CD4-positive, alpha-beta T cell treated with Interleukin-6 at 100 ng/mL for 8 hours (primary cell): ENCODE results near the gene GAS7.

ENCODE experiments used
- DNase-seq: peaks from one replicate; pipeline ENCODE4 v3.0.0-alpha.2; 2020; ENCODE audit warnings: mixed read lengths, low spot score

The GAS7 gene

DNA sequence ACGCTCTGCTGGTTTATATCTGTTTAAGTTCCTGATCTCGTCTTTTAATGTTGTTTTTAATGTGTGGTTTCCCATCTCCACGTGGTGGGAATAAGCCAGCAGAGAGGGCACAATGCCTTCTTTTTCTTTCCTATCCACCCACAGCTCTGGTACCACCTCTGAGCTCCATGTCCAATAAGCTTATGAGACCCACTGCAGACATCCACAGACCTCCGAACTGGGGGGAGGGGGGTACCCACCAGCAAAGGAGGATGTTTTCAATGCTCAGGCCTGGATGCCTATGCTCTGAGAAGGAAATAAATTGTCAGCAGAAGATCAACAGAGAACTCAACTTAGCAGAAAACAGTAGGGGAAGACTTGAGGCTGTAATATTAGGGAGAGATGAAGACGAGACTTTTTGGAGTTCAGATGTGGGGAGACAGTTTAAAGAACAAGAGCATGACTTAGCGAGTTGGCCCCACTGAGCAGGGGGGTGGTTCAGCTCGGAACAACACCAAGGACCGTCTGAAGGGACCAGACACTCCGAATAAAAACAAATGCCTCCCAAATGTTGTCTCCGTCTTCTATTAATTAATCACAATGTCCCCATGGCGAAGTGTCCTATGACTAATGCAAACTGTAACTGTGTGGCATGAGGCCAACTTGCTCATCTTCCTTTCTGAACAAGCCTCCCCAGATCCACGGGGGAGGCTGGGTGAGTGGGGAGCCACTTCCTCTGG, 62.7 kb downstream of the GAS7 start:
- no peak for DNase-seq

DNA sequence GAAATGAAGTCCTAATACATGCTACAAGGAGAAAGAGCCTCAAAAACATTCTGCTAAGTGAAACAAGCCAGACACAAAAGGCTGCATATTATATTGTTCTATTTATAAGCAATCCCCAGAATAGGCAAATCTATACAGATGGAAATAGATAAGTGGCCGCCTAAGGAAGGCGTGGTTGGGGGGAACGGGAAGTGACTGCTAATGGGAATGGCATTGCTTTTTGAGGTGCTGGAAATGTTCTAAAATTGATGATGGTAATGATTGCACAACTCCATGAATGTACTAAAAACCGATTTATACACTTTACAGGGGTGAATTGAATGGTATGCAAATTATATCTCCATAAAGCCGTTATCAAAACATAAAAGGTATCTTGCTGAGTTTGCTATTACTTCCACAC, 67.7 kb downstream of the GAS7 start:
- DNase-seq, result no peak

DNA sequence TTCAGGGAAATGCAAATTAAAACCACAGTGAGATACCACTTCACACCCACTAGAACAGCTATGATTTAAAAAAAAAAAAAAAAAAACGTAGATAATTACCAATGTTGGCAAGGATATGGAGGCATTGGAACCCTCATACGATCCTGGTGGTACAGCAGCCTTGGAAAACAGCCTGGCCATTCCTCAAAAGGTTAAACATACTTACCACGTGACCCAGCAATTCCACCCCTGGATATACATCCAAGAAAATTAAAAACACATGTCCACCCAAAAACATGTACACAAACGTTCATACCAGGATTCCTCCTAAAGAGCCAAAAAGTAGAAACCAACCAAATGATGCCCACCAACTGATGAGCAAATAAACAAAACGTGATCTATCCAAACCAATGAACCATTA, 68.1 kb downstream of the GAS7 start:
- DNase-seq, result no peak

DNA sequence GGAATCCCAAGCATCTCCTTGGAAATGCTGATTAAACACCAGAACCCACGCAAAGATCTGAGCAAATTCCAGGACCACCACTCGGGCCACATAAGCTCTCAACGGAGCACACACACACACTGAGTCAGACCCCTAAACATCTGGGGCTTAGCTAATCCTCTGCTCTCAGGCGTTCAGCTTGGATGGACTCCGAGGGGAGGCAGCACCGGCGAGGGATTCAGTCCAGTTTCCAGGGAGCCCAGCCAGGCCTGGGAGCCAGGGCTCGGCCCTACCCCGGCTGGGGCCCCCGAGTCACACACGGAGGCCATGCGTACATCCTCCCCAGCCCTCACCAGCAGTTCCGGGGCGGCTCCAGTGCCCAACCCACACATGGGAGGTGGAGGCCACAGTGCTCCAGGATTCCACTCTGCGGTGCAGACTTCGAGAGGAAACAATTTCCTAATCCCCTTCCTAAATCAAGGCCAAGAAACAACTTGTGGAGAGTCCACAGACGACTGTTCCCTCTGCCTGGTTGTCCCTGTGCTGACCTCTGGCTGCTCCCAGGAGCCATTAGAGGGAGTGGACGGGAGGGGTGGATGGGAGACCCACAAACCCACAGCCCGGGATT, 70.5 kb downstream of the GAS7 start:
- no peak for DNase-seq

DNA sequence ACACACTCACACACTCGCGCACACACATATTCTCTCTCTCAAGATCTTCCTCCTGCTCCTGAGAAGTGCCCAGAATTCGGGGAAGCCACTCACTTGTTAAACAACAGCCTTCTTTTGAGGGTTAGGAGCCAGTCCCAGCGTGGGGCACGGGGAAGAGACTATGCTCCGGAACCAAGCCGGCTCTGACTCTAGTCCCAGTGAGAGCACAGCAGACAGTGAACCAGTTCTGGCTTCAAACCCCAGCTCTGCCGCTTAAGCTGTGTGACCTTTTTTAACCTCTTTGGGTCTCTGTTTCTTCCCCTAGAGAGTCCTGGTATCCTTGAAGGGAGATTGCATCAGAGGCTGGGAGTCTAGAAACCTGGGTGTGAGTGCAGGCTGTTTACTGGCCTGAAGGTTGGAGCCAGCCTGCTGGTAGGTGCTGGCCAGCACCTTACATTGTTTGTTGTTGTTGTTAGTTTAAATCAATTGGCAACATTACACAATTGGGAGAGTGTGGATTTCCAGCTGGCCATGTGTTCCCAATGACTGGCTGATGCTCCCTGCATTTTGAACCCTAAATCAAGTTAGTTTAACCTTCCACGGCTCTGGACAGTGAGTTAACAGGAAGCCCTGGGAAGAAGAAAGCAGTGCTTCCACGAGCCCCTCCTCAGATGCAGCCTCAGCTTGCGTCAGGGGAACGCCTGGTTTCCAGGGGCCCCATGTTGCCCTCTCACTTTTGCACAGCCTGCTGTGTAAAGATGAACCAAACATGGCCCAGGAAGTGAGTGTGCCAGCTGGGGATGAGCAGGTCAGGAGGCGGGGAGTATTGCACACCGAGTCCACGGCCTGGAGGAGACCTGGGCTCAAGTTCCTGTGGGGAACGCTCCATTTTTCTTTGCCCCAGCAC, 71.5 kb downstream of the GAS7 start:
- no peak for DNase-seq

DNA sequence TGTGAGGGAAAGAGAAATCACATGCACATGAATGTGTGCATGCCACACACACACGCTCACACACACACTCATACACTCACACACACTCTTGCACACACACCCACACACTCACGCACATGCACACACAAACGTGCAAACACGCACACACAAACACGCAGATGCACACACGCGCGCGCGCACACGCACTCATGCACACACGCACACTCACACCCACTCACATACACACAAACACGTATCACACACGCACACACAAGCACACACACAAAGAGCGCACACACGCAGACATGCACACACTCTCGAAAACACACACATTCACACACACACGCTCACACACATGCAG, 72.2 kb downstream of the GAS7 start:
- no peak for DNase-seq

DNA sequence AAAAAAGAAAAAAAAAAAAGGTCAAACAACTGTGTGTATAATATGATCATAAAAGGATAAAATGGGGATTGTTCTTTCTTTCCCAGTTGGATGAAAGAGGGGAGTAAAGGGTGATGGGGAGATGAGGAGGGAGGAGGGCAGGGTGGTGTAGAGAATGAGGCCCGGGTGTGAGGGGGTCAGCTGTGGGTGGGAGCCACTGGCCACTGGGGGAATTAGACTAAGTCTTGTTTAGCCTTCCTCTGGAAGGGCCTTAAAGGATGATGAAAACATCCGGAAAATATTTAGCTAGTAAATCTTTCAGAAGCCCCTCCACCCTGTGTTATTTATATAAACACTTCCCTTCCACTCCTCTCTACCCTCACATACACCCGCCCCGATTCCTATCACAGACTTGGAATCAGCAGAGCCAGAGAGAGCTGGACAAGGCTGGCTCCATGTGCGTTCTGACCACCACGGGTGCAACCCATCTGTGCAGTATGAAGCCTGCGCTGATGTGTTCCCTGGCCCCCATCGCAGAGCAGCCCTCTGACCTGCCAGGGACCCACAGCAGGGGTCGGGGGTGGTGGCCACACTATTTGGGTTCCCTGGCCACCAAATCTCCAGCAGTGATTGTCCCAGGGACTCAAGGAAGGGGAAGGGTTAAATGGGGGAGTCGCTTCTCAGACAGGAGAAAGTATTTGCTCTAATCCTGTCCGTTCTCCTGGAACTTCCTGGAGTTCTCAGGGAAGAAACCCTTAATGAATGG, 72.7 kb downstream of the GAS7 start:
- no peak for DNase-seq

DNA sequence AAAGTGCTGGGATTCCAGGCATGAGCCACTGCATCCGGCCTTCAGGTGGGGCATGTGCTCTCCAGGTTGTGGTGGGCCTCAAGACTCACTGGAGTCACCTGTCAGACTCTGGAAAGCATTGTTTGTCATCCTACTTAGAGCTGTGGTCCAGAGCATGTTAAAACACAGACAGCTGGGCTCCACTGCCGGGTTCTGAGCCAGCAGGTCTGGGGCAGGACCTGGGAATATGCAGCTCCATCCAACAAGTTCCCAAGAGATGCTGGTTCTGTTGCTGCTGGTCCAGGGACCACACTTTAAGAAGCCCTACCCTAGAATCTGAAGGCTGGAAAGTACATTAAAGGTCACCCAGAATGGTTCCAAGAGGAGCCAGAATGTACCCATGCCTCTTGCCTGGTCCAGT, 75.3 kb downstream of the GAS7 start:
- DNase-seq, result no peak

DNA sequence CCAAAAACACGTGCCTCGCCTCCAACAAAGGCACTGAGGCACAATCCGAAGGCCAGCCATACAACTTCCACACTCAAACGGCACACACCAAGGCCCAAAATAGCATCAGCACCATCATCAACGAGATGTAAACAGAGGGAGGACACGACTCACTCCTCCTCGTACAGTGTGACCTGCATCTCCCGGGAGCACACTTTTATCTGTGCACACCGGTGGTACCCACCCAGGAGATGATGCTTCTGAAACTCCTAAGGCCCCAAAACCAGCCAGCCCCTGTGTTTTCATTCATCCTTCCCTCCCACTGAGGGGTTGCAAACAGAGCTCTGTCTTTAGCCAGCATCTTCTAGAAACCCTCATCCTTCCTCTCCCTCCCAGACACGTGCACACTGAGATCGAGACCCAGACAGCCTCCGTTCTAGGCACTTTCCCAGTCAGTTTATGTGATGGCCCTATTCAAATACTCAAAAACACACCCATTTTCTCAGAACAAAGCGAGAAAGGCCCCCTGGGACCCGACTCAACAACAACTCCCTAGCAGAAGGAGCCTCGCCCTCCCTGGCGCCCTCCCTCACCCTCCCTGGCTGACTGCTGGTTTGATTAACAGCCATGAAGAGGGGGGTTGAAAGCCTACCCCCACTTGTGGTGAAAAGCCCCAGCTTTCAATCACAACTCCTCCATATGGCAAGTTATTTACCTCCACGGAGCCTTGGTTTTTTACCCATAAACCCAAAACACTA, 76.3 kb downstream of the GAS7 start:
- DNase-seq, result no peak

DNA sequence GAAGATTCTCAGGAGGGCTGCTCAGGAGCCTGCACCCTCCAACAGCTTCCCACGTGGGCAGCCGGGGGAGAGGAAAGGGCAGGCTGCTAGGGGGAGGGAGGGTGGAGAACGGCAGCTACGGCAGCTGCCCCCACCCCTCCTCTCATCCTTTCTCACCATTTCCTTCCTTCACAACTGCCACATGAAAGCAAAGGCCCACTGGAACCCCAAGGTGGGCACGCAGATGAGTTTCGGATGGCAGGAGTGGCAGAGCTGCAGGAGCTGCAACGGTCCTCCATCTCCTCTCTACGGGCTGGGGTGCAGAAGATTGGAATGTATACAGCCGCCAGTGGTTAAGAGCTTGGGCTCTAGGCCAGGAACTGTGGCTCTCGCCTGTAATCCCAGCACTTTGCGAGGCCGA, 77.7 kb downstream of the GAS7 start:
- no peak for DNase-seq

DNA sequence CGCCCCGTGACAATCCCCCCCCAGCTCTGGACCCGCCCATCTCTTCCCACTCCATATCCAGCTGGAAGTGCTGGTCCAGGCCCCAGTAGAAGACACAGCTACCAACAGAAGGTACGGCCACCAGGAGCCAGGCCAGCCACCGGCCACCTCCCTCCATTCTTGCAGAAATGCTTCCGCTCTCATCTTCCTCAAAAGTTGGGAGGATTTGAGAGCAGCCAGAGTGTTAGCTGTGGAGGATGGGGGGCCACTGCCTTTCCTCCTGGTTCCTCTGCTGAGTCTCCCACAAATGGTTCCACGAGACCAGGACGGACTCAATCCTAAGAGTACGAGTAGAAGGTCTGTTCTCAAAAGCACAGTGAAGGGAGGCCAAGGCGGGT, 78.3 kb downstream of the GAS7 start:
- DNase-seq, result no peak

DNA sequence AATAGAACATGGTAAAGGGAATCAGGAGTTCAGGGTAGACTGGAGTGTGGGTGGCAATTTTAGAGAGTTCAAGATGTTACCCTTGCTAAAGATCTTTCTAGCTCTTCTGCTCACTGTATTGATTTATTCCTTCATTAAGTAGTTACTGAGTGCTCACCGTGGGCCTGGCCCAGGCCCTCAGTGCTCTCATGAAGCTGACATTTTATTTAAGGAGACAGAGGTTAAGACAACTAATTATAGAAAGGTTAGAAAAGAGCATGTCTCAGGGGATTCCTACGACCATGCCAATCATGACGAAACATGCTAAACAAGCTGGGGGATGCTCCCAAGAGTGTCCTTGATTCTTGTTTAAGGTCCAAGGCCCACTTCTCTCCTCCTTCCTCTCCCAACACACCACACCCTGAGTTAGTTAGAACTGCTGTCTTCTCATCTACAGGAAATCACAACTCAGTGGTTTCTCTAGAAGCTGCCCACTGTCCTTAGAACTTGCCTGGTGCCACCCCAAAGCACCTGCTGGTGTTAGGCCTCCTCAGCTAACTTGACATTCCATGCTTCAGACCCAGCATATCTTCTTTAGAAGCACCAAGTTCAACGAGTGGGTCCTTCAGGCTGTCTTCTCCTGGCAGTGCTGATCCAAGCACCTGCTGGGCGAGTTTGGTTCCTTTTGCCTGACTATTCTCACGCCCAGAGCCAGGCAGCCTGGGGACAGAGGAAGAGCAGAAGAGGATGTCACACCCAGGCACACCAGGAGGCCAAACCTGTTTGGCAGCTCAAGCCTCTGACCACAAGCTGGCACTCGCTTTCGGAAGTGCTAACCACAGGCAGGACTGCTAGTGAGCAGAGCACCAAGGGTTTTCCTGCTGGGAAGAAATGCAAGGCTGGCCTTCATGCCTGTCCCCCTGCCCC, 79.0 kb downstream of the GAS7 start:
- DNase-seq, result no peak

DNA sequence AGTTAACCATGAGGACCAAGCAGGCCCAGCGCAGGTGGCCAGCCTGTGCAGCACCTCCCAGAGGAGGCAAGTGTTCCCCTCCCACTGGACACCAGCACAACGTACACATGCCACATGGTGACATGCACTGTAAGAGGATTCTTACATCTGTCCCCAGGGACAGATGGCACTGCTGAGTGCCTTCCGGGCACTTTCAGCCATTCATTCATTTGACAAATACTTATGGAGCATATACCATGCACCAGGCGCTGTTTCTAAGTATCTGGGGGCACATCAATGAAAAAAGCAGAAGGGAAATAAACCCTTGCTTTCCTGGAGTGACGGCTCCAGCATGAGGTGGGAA, 79.6 kb downstream of the GAS7 start:
- no peak for DNase-seq

DNA sequence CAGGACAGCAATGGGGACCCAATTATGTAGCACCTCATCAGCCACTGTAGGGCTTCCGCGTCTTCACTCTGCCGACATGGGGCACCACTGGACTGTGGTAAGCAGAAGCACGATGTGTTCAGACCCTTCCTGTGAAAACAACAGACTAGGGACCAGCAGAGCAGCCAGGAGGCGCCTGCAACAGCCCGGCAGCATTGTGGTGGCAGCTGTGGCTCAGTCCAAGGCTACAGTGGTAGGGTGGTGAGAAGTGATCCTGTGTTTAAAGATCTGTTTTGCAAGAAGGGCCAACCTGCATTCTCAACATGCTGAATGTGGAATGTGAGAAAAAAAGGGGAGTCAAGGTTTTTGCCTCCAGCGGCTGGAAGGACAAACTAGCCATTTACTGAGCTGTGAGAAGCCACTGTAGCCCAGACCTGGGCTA, 80.8 kb downstream of the GAS7 start:
- DNase-seq, result no peak

DNA sequence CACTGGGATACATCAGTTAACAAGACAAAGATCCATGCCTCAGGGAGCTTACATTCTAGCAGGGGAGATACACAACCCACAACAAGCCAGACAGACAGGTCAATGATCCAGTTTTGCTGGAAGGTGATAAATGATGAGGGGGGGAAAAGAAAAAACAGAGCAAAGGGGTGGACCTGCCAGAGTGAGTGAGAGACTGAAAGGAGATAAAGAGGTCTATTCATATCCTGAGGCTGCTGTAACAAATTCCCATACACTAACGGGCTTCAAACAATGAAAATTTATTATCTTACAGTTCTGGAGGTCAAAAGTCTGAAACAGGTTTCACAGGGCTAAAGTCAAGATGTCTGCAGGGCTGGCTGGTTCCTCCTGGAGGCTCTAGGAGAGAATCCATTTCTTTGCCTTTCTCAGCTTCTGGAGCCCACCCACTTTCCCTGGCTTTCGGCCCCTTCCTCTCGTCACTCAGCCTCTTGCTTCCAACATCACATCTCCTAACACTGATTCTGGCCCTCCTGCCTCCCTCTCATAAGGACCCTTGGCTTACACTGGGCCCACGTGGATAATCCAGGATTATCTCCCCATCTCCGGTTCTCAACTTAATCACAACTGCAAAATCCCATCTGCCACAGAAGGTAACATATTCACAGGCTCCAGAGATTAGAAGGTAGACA, 81.5 kb downstream of the GAS7 start:
- DNase-seq, result no peak

DNA sequence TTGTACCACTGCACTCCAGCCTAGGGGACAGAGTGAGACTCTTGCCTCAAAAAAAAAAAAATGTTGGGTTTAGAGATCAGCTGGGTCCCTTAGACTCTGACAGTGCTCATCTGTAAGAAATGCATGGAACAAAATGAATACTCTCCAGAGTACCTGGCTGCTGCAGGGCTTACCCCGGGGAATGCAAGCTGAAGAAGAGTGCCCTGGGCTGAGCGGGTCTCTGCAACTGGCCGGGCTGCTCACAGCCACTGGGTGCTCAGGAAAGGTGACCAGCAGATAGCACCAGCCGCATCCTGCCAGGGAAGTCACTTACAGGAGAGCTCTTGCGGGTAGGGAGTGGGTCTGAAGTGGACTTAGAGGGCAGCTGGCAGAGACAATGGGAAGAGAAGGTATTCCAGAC, 82.1 kb downstream of the GAS7 start:
- DNase-seq, result no peak

DNA sequence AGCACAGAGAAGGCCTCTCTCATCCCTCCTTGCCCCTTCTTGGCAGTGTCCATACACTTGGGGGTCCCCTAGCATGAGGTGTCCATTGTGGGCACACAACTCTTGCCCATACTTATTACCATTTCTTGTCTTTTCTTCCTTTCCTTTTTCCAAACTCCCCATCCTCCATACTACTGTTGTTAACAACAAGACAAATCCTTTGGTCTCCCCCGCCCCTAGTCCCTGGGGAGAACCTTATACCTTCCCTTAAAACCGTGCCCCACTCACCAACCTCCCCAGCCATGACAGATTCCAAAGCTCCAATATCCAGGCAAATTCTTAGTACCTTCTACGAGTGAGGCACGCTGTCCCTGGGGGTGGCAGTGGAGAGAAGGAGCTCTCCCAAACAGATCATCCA, 82.9 kb downstream of the GAS7 start:
- no peak for DNase-seq

DNA sequence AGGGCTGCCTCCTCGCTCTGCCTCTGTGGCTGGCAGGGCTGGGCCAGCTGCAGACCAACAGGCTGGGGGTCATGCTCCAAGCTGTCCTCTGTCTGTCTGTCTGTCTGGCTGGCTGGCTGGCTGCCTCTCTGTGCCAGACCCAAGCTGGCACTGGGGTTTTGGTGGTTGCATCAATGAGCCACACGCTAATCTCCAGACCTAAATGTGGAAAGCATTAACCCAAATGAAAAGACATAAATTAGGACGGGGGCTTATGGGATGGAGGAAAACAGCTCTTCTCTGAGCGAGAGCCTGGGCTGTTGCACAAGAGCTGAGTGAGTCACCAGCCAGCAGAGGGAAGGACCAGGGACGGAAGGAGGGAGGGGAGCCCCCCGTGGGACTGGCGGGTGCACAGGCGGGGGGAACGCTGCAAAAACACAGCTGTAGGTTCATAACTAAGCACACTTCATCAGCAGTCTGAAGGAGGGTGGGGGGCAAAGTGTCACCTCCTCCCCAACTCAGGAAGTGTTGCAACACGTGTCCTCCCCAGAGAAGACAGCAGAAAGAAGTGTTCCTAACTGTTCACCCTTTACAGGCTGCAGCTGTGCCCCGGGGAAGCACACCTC, 83.4 kb downstream of the GAS7 start:
- DNase-seq, result peak; percentile 70

DNA sequence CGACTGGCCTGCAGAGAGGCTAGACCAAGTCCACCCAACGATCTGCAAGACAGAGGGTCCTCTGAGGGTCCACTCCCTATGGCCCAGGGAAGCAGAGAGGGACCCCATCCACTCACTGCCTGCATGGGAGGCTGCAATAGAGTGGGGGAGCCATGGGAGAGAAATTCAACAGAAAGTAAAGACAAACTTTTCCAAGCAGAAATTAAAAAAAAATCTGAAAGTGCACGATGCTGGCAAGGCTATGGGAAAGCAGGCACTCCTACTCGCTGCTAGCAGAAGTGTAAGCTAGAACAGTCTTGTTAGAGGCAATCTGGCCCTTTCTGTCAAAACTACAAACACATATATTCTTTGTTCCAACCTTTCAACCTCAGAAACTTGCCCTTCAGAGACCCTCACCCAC, 85.4 kb downstream of the GAS7 start:
- no peak for DNase-seq

DNA sequence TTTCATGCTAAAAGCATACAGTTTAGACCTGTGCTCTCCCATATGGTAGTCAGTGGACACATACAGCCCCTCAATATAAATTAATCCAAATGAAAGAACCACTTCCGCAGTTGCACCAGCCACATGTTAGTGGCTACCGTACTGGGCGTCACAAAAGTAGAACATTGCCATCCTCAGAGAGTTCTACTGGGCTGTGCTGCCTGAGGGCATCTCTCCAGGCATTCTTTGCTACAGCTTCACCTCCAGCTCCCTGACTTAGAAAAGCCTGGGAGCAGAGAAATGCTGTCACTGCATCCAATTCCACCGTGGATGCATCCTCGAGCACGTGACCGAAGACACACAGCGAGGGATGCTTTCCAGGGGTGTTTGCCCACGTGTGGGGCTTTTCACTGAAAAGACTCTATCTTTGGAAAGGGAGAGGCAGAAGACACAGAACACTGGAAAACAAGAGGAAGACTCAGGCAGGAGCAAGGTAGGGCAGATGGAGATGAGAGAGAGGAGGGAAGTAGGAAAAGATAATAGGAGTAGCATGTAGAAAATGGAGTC, 86.4 kb downstream of the GAS7 start:
- DNase-seq, result no peak
